Measurements from ENCODE around the gene MUC5B. TPM values are rescaled to one million over a fixed set of nuclear protein-coding genes. Genes with fewer than 3 reads are reported as not detected.

Gene MUC5B
- total RNA-seq, 1 donor from 2014 or later, result not detected

GRCh38 chr11:1199241-1199750 lies 23.6 kb upstream of the MUC5B start:
- Histone ChIP-seq H3K4me3 (no peak overlapping the region), H3K4me2 (no peak overlapping the region), H4K20me1 (ENCODE audit: low read depth) (no peaks in the 10 kb centered on the region), H3K27ac (no peak overlapping the region), H3K27me3 (no peaks in the 10 kb centered on the region), H3K36me3 (no peaks in the 10 kb centered on the region), H3K9ac (no peak overlapping the region), H3K9me3 (ENCODE audit: low read depth) (no peaks in the 10 kb centered on the region), H3K79me2 (ENCODE audit: low read depth) (no peaks in the 10 kb centered on the region), H3K4me1 (no peaks in the 10 kb centered on the region), H3F3A (ENCODE audit: low read depth) (no peaks in the 10 kb centered on the region), H2AFZ (replicated peaks) (no peak overlapping the region)
- H3K4me3 Mint-ChIP-seq, result no peak overlapping the region
- no peaks in the 10 kb centered on the region for H3K36me3 Mint-ChIP-seq
- no peak overlapping the region for H3K27ac Mint-ChIP-seq
- no peak for DNase-seq (ENCODE audit: low spot score)
- H3K9me3 Mint-ChIP-seq, result no peaks in the 10 kb centered on the region
- no peaks in the 10 kb centered on the region for H3K27me3 Mint-ChIP-seq (ENCODE audit: insufficient read depth, low read depth)
- TF ChIP-seq EZH2 (IDR thresholded peaks at IDR 0.05), result no peak
- TF ChIP-seq, protein P1, sequence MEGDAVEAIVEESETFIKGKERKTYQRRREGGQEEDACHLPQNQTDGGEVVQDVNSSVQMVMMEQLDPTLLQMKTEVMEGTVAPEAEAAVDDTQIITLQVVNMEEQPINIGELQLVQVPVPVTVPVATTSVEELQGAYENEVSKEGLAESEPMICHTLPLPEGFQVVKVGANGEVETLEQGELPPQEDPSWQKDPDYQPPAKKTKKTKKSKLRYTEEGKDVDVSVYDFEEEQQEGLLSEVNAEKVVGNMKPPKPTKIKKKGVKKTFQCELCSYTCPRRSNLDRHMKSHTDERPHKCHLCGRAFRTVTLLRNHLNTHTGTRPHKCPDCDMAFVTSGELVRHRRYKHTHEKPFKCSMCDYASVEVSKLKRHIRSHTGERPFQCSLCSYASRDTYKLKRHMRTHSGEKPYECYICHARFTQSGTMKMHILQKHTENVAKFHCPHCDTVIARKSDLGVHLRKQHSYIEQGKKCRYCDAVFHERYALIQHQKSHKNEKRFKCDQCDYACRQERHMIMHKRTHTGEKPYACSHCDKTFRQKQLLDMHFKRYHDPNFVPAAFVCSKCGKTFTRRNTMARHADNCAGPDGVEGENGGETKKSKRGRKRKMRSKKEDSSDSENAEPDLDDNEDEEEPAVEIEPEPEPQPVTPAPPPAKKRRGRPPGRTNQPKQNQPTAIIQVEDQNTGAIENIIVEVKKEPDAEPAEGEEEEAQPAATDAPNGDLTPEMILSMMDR (IDR thresholded peaks at IDR 0.05), result no peak
- no peak for TF ChIP-seq EZH2phosphoT487 (IDR thresholded peaks at IDR 0.05)
- H3K4me1 Mint-ChIP-seq, result no peaks in the 10 kb centered on the region

- Histone ChIP-seq H3K4me3 (no peak overlapping the region), H2AFZ (replicated peaks) (no peak overlapping the region), H3K79me2 (ENCODE audit: low read depth) (no peaks in the 10 kb centered on the region), H3F3A (ENCODE audit: low read depth) (no peaks in the 10 kb centered on the region), H3K4me2 (no peak overlapping the region), H3K36me3 (no peaks in the 10 kb centered on the region), H3K27ac (no peak overlapping the region), H3K9me3 (ENCODE audit: low read depth) (no peaks in the 10 kb centered on the region), H3K4me1 (no peaks in the 10 kb centered on the region), H3K9ac (no peak overlapping the region), H3K27me3 (no peaks in the 10 kb centered on the region), H4K20me1 (ENCODE audit: low read depth) (no peaks in the 10 kb centered on the region)
- no peak for DNase-seq (ENCODE audit: low spot score)
- Mint-ChIP-seq H3K4me3 (no peak overlapping the region), H3K36me3 (no peaks in the 10 kb centered on the region), H3K9me3 (no peaks in the 10 kb centered on the region), H3K4me1 (no peaks in the 10 kb centered on the region), H3K27me3 (ENCODE audit: insufficient read depth, low read depth) (no peaks in the 10 kb centered on the region), H3K27ac (no peak overlapping the region)
- TF ChIP-seq EZH2phosphoT487 (IDR thresholded peaks at IDR 0.05), result no peak
Measured at GRCh38 chr11:1199751-1200610, 22.9 kb upstream of the MUC5B start.

GRCh38 chr11:1200611-1201191 lies 22.2 kb upstream of the MUC5B start:
- Mint-ChIP-seq H3K9me3 (no peaks in the 10 kb centered on the region), H3K4me1 (no peaks in the 10 kb centered on the region), H3K4me3 (no peak overlapping the region), H3K27me3 (ENCODE audit: insufficient read depth, low read depth) (no peaks in the 10 kb centered on the region), H3K27ac (no peak overlapping the region), H3K36me3 (no peaks in the 10 kb centered on the region)
- TF ChIP-seq, protein P1 (IDR thresholded peaks at IDR 0.05), result no peak
- no peak for TF ChIP-seq EZH2phosphoT487 (IDR thresholded peaks at IDR 0.05)
- Histone ChIP-seq H3K9ac (no peak overlapping the region), H3K36me3 (no peaks in the 10 kb centered on the region), H3K4me1 (no peaks in the 10 kb centered on the region), H3K4me2 (no peak overlapping the region), H3K27me3 (no peaks in the 10 kb centered on the region), H3K27ac (no peak overlapping the region), H4K20me1 (ENCODE audit: low read depth) (no peaks in the 10 kb centered on the region), H2AFZ (replicated peaks) (no peak overlapping the region), H3K9me3 (ENCODE audit: low read depth) (no peaks in the 10 kb centered on the region), H3K79me2 (ENCODE audit: low read depth) (no peaks in the 10 kb centered on the region), H3K4me3 (no peak overlapping the region), H3F3A (ENCODE audit: low read depth) (no peaks in the 10 kb centered on the region)
- no peak for DNase-seq (ENCODE audit: low spot score)

All from neural progenitor cell (in vitro differentiated cells).